GM19238 (cell line): ENCODE results near the gene MCUB.
"Not testable (repeated sequence)": the region's sequence is repeated elsewhere in the genome, so short reads cannot be mapped to it uniquely, and the experiment has no call there.

Source experiments
- DNase-seq: peaks from one replicate; pipeline ENCODE4 v3.0.0; 2011; ENCODE audit warnings: low spot score; ENCODE audit not compliant: insufficient read length

MCUB gene

GRCh38 chr4:109578846-109579245 is 18.8 kb downstream of the MCUB start:
- no peak for DNase-seq

- DNase-seq = not testable (repeated sequence)
These were observed 20.0 kb downstream of the MCUB start for GRCh38 chr4:109579997-109580396.

GRCh38 chr4:109588176-109588575 is 28.1 kb downstream of the MCUB start:
- DNase-seq = peak; percentile 50

- DNase-seq = no peak
These were observed 29.1 kb downstream of the MCUB start for GRCh38 chr4:109589119-109589518.

GRCh38 chr4:109589605-109590004 is 29.6 kb downstream of the MCUB start:
- DNase-seq = no peak

- no peak for DNase-seq
These were observed 30.9 kb downstream of the MCUB start for GRCh38 chr4:109590905-109591304.

- DNase-seq = no peak
These were observed 32.3 kb downstream of the MCUB start for GRCh38 chr4:109592367-109592766.

GRCh38 chr4:109595123-109595522 is 35.1 kb downstream of the MCUB start:
- not testable (repeated sequence) for DNase-seq

- DNase-seq = not testable (repeated sequence)
These were observed 36.5 kb downstream of the MCUB start for GRCh38 chr4:109596420-109597085.

- DNase-seq = no peak
These were observed 39.1 kb downstream of the MCUB start for GRCh38 chr4:109599046-109599652.

GRCh38 chr4:109600431-109600830 is 40.4 kb downstream of the MCUB start:
- no peak for DNase-seq

GRCh38 chr4:109601336-109601735 is 41.3 kb downstream of the MCUB start:
- no peak for DNase-seq

- no peak for DNase-seq
These were observed 47.9 kb downstream of the MCUB start for GRCh38 chr4:109607976-109608375.

- DNase-seq = no peak
These were observed 48.8 kb downstream of the MCUB start for GRCh38 chr4:109608879-109609278.

GRCh38 chr4:109609431-109609830 is 49.4 kb downstream of the MCUB start:
- no peak for DNase-seq

- DNase-seq = no peak
These were observed 50.4 kb downstream of the MCUB start for GRCh38 chr4:109610489-109610888.

GRCh38 chr4:109611045-109611646 is 51.1 kb downstream of the MCUB start:
- DNase-seq = no peak

- no peak for DNase-seq
These were observed 54.0 kb downstream of the MCUB start for GRCh38 chr4:109614015-109614414.

- DNase-seq = no peak
These were observed 54.4 kb downstream of the MCUB start for GRCh38 chr4:109614466-109614865.

GRCh38 chr4:109615742-109616141 is 55.7 kb downstream of the MCUB start:
- no peak for DNase-seq

- no peak for DNase-seq
These were observed 56.2 kb downstream of the MCUB start for GRCh38 chr4:109616243-109616642.

- DNase-seq = no peak
These were observed 62.6 kb downstream of the MCUB start for GRCh38 chr4:109622626-109623025.

GRCh38 chr4:109624536-109624935 is 64.5 kb downstream of the MCUB start:
- no peak for DNase-seq
